HS-5 (cell line): ENCODE data around the gene SEMA5B.

Experiments used
- DNase-seq: peaks from one replicate; pipeline ENCODE4 v3.0.0-alpha.2; 2012; ENCODE audit warnings: low read depth

Gene SEMA5B

DNA sequence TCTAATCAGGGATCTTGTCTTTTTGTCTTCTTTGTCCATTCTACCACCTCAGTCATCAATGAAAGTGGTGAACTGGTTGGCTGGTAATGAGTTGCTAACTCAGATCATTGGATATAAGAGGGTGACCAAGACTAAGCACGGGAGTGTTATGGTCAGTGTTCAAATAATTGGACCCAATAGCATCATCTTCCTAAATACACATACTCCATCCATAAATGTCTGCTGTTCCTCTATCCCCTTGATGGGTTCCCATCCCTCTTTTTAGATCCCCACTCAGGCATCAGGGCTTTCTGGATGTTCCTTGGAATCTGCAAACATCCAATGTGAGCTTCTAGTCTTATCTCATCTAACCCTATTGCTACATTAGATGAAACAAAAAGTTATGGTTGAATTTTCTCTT lies 3.5 kb downstream of the SEMA5B start:
- no peak for DNase-seq

DNA sequence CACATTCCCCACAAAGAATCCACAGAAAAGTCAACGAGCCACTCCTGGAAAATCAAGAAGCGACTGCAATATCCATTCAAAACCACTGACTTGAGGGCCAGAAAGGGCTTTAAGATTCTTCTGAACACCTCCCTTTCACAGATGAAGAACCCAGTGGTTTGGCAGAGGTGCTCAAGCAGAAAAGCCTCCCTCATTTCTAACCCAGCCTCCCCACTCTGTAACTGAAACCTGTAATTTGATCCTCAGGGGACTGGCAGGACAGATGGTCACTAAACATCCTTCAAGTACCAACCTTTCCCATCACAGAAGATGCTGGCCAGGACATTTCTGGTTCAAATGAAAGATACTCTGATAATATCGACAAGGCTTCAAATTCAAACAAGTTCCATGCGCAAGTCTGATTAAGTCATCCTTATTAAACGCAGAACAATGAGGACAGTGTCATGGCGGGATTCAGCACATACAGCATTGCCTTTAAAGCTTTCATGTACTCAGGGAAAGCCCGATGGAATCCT lies 5.5 kb downstream of the SEMA5B start:
- no peak for DNase-seq

DNA sequence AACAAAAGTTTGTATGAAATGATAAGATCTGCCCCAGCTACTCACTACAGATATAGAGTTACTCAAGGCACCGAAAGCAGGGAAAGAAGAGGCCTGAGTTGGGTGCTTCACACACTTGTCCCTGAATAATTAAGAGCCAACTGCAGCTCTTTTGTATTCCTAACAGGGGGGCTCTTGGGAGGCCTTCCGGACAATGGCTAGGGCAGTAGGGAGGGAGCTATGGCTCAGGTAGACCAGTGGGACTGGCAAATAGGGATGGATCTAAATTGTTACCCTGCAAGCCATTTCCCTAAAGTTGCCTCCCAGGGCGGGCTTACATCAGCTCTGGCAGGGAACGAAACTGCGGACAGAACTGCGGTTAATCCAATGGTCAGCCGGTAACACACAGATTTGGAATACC lies 6.2 kb downstream of the SEMA5B start:
- no peak for DNase-seq

DNA sequence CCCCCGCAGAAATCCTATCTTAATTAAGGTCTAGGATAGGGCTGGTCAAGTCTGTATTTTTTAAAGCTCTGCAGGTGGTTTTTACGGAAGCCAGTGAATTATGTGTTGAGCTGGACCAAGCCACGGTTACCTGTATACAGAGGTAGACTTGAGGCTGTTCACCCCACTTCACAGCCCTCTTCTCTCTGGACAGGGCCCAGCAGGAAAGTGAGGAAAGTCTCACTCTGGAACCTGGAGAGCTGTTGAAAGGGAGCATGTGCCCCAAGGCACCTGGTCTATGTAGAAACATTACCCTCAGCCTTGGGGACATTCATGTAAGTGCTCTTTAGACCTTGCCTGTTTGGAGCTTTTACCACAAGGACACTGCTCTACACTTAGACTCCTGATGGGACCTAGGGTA lies 6.9 kb downstream of the SEMA5B start:
- DNase-seq = no peak

GRCh38 chr3:123019591-123019990 lies 8.0 kb downstream of the SEMA5B start:
- DNase-seq = no peak

- DNase-seq = no peak
These were observed 8.4 kb downstream of the SEMA5B start for GRCh38 chr3:123019161-123019560.

GRCh38 chr3:123018683-123019082 lies 8.9 kb downstream of the SEMA5B start:
- DNase-seq = no peak

GRCh38 chr3:123015596-123015995 lies 12.0 kb downstream of the SEMA5B start:
- no peak for DNase-seq

DNA sequence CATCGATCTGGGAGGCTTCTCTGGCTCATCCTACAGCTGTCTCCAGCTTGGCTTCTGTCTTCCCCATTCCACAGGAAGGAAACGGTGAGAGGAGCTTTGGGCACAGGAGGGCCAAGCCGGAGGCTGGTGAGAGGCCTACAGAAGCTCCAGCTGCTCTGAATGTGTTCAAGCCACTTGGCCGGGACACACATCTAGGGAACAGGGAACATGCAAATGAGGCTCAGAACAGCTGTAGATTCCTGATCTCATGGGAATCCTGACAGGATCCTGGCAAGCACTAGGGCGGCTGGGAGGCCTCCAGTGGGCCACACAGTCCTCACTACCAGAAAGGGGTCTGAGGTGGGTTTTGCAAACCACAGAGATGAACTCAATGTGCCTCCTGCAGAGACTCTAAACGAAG lies 13.7 kb downstream of the SEMA5B start:
- DNase-seq = no peak

DNA sequence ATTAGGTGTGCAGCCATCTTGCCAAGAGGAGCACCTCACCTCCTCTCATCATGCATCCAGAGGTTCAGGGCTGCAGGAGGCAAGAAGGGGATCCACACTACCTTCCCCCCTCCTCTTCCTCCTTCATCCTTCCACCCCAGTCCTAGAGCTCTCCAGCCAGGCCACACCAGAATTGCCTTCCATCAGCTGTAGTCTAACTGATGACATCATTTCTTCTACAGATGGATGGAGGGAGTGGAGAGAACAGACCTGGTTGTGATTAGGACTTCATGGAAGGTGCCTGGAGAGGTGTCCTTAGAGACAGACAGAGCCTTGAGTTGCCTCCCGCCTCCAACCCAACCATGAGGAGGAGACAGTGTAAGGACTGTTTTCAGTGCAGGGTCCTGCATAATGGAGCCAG lies 14.9 kb downstream of the SEMA5B start:
- no peak for DNase-seq

GRCh38 chr3:123011447-123011846 lies 16.1 kb downstream of the SEMA5B start:
- no peak for DNase-seq

GRCh38 chr3:123008840-123009239 lies 18.7 kb downstream of the SEMA5B start:
- DNase-seq = no peak

GRCh38 chr3:123006609-123007008 lies 21.0 kb downstream of the SEMA5B start:
- no peak for DNase-seq

DNA sequence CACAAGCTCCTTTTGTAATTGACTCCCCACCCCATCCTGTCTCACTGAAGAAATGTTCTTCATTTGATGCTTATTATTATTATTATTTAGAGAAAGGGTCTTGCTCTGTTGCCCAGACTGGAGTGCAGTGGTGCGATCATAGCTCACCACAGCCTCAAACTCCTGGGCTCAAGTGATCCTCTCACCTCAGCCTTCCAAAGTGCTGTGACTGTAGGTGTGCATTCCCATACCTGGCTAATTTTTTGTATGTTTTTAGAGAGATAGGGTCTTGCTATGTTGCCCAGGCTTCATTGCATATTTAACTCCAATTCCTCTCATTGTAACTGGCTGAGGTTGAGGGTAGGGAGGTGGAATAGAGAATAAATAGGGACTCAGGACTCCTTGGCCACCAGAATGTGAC lies 22.3 kb downstream of the SEMA5B start:
- no peak for DNase-seq

DNA sequence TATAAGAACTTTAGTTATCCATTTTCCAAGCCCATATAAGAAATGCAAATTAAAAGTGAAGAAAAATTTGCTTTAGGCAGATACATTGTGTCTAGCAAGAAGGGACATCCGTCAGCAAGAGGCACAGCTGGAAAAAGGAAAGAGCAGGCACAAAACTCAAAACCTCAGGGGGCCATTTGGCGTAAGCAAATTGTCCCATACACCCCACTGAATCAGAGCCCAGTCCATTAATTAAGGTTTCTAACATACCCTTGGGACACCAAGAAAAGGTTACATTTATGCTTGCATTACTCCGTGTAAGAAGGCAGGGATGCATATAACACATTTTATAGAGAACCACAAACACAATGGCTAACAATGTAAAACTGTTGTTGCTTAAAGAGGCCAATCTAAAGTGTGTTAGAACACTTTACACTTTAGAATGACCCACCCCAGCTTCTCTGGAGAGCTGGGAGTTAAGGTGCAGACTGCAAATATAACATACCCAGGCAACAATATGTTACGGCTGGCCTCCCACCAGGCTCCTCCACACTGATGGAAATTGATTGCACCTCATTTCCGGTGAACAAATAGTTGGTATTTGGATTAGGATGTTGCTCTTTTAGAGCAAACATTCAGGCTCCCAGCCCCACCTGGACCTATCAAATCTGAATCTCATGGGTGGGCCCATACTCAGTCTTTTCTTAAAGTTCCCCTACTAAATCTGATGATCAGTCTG lies 23.2 kb downstream of the SEMA5B start:
- no peak for DNase-seq

DNA sequence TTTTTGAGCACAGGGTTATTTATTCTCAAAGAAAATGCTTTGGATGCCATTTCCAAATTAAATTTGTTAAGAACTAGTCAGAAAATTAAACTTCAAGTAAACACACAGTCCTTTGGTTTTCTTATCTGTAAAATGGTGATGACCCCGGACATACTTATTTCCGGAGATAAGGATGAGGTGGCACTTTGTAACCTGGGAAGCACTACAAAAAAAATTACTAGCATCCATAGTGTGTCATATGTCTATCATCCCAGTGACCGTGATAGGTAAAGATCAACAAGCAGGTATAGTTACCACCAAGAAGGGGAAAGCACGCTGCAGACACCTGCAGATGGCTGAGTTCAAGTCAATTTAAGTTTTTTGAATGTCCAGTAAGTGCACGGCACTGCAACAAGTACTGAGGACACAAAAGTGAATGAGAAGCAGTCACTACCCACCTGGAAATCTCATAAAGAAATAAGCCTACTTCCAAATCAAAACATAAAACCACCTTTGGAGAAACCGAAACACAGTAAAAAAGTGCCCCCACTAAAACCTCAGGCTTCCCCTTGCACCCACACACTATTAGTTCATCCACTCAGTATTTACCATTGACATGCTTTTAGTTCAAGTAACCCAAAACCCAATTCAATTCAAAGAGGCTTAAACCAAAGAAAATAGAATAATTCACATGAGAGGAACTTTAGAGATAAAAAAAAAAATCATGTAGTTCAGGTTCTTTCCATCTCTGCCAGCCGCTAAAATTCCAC lies 24.6 kb downstream of the SEMA5B start:
- DNase-seq = no peak

DNA sequence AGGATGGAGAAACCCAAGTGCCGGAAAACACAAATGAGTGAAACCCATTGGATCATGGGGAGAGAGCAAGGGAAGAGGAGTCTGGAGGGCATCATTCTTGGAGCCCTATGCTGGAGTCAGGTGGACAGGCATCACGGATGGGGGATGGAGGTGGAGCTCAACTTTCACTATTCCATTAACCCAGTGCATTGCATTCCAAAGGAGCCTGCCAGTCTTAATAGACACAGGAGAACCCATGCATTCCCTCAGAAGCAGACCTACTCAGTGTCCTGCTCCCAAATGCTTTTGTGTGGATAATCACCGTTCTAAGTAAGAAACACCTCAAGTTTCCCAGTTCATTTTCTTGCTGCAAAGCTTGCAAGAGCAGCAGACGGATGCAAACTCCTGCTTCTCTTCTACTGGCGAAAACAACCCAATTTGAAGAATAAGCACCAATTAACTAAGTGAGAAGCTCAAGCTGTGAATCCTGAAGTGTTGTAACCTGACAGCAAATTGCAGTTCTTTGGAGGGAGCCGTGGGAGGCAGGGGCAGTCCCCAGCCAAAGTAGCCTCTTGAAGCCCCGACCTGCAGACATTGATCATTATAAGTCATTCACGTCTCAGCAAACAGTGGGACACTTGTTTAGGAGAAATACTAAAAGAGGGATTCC lies 25.3 kb downstream of the SEMA5B start:
- DNase-seq = no peak

DNA sequence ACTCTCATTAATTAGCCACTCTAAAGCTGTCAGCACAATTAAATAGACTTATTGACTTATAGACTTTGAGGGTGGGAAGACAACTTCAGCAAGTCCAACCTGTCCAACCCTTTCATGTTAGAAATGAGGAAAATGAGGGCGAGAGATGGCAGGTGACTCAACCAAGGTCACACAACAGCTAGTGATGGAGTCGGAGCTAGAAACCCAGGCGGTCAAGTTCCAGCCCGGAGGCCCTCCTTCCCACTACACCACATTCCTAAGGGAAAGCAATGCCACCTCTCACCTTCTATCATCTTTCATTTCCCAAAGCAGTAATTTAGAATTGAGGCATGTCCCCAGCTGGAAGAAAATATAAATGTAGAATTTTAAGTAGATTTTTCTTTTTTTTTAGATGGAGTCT lies 28.7 kb downstream of the SEMA5B start:
- no peak for DNase-seq

- no peak for DNase-seq
These were observed 29.4 kb downstream of the SEMA5B start for GRCh38 chr3:122998206-122998605.

DNA sequence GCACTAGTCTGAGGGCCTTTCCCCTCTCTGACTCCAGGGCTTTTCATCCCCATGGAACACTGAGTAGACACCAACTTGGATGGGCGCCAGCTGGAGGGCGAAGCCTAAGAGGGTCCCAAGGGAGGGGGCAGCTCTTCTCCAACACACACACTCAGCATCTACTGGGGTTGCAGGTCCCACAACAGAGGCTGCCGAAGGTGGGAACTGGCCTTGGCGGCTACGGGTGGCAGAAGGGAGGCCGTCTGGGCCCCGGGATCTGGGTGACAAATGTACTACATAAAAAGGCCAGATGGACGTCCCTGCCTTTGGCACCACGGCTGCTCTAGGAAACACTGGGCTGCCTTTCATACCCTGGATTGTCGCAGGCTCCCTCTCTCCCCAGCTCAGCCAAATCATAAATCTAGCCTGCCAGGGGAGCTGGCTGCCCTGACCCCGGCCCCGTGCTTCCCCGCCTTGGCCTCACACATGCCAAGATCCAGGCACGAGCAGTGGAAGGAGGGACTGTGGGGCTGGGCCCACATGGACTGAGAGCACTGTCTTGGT lies 31.5 kb downstream of the SEMA5B start:
- no peak for DNase-seq

DNA sequence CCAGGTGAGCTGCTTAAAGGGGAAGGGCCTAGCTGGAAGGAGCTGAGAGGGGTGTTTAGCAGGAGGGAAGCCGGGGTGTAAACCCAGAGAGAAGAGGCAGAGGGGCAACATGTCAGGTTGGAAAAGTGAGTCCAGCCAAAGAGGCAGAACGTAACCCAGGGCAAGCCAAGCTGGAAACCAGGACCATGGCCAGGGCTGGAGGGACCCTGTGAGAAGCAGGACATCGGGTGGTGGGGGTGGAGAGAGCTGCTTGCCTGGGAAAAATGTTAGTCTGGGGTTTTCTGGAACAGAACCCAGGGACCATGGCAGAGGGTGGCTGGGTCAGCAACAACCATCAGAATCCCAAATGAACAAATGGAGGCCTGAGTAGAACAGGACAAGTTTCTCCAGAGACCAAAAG lies 32.6 kb downstream of the SEMA5B start:
- DNase-seq = no peak

DNA sequence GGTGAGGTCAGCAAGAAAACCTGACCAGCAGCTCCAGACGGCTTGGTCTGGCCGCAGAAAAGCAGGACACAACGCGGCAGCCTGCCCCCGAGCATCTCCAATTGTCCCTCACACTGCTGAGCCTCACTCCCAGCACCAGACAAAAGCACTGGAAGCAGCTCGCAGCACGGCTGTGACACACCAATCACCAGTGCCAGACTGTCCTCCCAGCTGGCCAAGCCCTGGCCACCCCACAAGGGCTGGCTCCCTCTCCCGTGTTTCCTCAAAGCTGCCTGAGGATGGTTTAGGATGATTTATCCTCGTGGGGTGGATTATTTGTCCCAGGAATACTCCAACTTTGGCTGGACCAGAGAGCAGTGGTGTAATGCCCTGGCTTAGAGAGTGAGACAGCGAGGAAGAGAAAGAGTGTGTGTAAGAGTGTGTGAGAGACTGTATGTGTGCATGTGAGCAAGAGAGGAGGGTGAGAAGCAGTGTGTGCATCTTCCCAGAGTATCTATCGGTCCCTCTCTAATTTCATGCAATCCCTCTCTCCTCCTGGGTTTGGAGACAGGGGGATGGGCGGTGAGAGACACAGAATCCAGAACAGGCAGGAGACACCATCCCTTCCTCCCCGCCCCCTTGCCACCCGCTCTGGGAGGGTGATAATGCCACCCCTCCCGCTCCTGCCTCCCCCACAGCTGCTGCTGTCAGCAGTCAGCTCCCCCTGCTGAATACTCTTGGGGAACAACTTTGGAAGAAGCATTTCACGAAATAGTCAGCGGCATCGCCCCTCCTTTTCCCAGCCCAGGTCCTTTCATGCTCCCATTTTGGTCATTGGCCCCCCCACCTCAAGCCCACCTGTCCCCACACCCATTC lies 34.2 kb downstream of the SEMA5B start:
- DNase-seq = no peak
